K562 (cell line): Measurements from ENCODE around the gene STXBP4. TPM values are rescaled to one million over a fixed set of nuclear protein-coding genes. Genes with fewer than 3 reads are reported as not detected.

Experiments
- ARID2 ChIP-seq: fragments of 450-650 bp; IDR thresholded peaks from 2 replicates; pipeline ENCODE4 v1.6.1; 2017; ENCODE audit warnings: antibody characterized with exemption, mild to moderate bottlenecking
- ATF7 ChIP-seq: fragments of 450-650 bp; IDR thresholded peaks from 2 replicates; pipeline ENCODE4 v1.7.1; 2014; ENCODE audit warnings: mild to moderate bottlenecking, moderate library complexity
- BRD9 ChIP-seq: fragments of 450-650 bp; IDR thresholded peaks from 2 replicates; pipeline ENCODE4 v1.6.1; 2018; ENCODE audit warnings: low read depth; ENCODE audit not compliant: partially characterized antibody
- CHAMP1 ChIP-seq: fragments of 450-650 bp; IDR thresholded peaks from 2 replicates; pipeline ENCODE4 v1.6.1; 2016; ENCODE audit warnings: mild to moderate bottlenecking
- DPF2 ChIP-seq: fragments of 450-650 bp; IDR thresholded peaks from 2 replicates; pipeline ENCODE4 v1.6.1; 2016
- HNRNPH1 ChIP-seq: fragments of 200-400 bp; formaldehyde crosslinking; optimal IDR thresholded peaks from 2 replicates; pipeline ENCODE3; 2017; ENCODE audit warnings: low read depth, mild to moderate bottlenecking, low read length, moderate library complexity
- MAFK ChIP-seq: IDR thresholded peaks from 2 replicates; pipeline ENCODE4 v1.6.1; 2011; ENCODE audit warnings: low read length, improper control_type of control experiment
- MEIS2 ChIP-seq: fragments of 450-650 bp; IDR thresholded peaks from 2 replicates; pipeline ENCODE4 v1.6.1; 2014; ENCODE audit warnings: mild to moderate bottlenecking; ENCODE audit not compliant: partially characterized antibody
- MNT ChIP-seq, 2 experiments: fragments of 450-650 bp; conservative IDR thresholded peaks; 2 replicates each; pipeline ENCODE4 v1.6.1; 2017; ENCODE audit warnings: mild to moderate bottlenecking in 2 of 2, moderate library complexity in 2 of 2
- NFIC ChIP-seq: fragments of 450-650 bp; IDR thresholded peaks from 2 replicates; pipeline ENCODE4 v1.6.1; 2017; ENCODE audit warnings: mild to moderate bottlenecking, inconsistent platforms
- TCF3 ChIP-seq: sonication (generic); formaldehyde crosslinking; IDR thresholded peaks from 2 replicates; pipeline ENCODE4 v1.4.0; 2020; ENCODE audit warnings: mild to moderate bottlenecking, missing genetic modification reagents
- TRIM24 ChIP-seq, 2 experiments: fragments of 450-650 bp; IDR thresholded peaks; 2 replicates each; pipeline ENCODE4 v1.6.1; 2016
- ZFX ChIP-seq: sonication (generic); formaldehyde crosslinking; IDR thresholded peaks from 2 replicates; pipeline ENCODE4 v1.8.0; 2022; ENCODE audit warnings: mild to moderate bottlenecking, missing genetic modification reagents, moderate library complexity
- ZNF253 ChIP-seq: fragments of 250-450 bp; sonication (Bioruptor Pico); conservative IDR thresholded peaks from 2 replicates; pipeline ENCODE4 v1.6.1; 2021; ENCODE audit warnings: mild to moderate bottlenecking
- ZNF316 ChIP-seq: fragments of 450-650 bp; IDR thresholded peaks from 2 replicates; pipeline ENCODE4 v1.6.1; 2016
- ZNF518B ChIP-seq: fragments of 250-450 bp; sonication (Bioruptor Pico); IDR thresholded peaks from 2 replicates; pipeline ENCODE4 v1.5.0; 2021; ENCODE audit warnings: mild to moderate bottlenecking, moderate library complexity
- polyA plus RNA-seq, 8 experiments: library from polyadenylated mRNA; depleted of rRNA in 4 of 8; stranded (reverse) in 5 of 8; unstranded in 3 of 8; fragments of >200 nt; fragmentation: Nextera tagmentation in 2 of 8; fragmentation: Illumina TruSeq in 1 of 8; extraction: Ambion mirVana in 2 of 8; extraction: Trizol in 1 of 8; gene quantifications; 2 replicates each; pipeline versions ENCODE4 v1.2.1 to v1.2.3, GENCODE V29; 2011 to 2014; ENCODE audit warnings: inconsistent platforms in 1 of 8, missing spikeins in 1 of 8
- total RNA-seq, 7 experiments: library from RNA; depleted of rRNA in 6 of 7; stranded (reverse); fragments of >200 nt in 6 of 7; fragmentation: Illumina TruSeq in 2 of 7; extraction: Trizol in 2 of 7; gene quantifications; 2 replicates each; pipeline versions ENCODE4 v1.2.1 to v1.2.3, GENCODE V29; 2011 to 2021; ENCODE audit warnings: low replicate concordance in 1 of 7
- TF ChIP-seq, protein P1 (sequence below): sonication (generic); formaldehyde crosslinking; IDR thresholded peaks from 2 replicates; pipeline ENCODE4 v1.8.1; 2023; ENCODE audit warnings: missing genetic modification reagents, mild to moderate bottlenecking, borderline replicate concordance

STXBP4 gene
- total and polyA plus RNA-seq, 9 of the 15 experiments (the other 6 are each of a cell fraction or from before 2014, with no cell fraction given) = 11.6 to 23.2 (median 18.5) TPM

DNA sequence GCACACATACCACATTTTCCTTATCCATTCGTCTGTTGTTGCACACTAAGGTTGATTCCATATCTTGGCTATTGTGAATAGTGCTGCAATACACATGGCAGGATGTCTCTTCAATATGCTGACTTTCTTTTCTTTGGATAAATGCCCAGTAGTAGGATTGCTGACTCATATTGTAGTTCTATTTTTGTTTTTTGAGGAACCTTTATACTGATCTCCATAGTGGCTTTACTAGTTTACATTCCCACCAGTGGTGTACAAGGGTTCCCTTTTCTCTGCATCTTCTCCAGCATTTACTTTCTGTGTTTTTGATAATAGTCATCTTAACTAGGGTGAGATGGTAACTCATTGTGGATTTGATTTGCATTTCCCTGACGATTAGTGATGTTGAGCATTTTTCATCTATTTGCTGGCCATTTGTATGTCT lies 118.1 kb downstream of the STXBP4 start (continued):
- TF ChIP-seq MNT (conservative IDR thresholded peaks at IDR 0.05) (peak; percentile 56 to 71), DPF2 (peak; percentile 93), CHAMP1 (peak; percentile 71; the same call in 1 of the 2 replicates), ARID2 (no peak), TCF3 (no peak), ZNF316 (peak; percentile 100), ATF7 (peak; percentile 24; the same call in 1 of the 2 replicates), HNRNPH1 (no peak), NFIC (peak; percentile 94), MAFK (peak; percentile 95), ZNF253 (CRISPR knock-in tag) (no peak), BRD9 (peak; percentile 16), TRIM24 (IDR thresholded peaks at IDR 0.05) (0 out of 4 replicates have a peak, but pooled peaks of 1 of the 2 experiments have one; percentile 50), ZNF518B (CRISPR knock-in tag) (no peak), MEIS2 (peak; percentile 12), ZFX (CRISPR knock-in tag) (no peak)
- TF ChIP-seq, protein P1, sequence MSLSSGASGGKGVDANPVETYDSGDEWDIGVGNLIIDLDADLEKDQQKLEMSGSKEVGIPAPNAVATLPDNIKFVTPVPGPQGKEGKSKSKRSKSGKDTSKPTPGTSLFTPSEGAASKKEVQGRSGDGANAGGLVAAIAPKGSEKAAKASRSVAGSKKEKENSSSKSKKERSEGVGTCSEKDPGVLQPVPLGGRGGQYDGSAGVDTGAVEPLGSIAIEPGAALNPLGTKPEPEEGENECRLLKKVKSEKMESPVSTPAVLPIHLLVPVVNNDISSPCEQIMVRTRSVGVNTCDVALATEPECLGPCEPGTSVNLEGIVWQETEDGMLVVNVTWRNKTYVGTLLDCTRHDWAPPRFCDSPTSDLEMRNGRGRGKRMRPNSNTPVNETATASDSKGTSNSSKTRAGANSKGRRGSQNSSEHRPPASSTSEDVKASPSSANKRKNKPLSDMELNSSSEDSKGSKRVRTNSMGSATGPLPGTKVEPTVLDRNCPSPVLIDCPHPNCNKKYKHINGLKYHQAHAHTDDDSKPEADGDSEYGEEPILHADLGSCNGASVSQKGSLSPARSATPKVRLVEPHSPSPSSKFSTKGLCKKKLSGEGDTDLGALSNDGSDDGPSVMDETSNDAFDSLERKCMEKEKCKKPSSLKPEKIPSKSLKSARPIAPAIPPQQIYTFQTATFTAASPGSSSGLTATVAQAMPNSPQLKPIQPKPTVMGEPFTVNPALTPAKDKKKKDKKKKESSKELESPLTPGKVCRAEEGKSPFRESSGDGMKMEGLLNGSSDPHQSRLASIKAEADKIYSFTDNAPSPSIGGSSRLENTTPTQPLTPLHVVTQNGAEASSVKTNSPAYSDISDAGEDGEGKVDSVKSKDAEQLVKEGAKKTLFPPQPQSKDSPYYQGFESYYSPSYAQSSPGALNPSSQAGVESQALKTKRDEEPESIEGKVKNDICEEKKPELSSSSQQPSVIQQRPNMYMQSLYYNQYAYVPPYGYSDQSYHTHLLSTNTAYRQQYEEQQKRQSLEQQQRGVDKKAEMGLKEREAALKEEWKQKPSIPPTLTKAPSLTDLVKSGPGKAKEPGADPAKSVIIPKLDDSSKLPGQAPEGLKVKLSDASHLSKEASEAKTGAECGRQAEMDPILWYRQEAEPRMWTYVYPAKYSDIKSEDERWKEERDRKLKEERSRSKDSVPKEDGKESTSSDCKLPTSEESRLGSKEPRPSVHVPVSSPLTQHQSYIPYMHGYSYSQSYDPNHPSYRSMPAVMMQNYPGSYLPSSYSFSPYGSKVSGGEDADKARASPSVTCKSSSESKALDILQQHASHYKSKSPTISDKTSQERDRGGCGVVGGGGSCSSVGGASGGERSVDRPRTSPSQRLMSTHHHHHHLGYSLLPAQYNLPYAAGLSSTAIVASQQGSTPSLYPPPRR (CRISPR knock-in tag) = no peak
